Measurements from ENCODE around the gene KRTAP12-1.

KRTAP12-1 gene

GRCh38 chr21:44653656-44654575 lies 28.0 kb downstream of the KRTAP12-1 start:
- TF ChIP-seq RARB (CRISPR knock-in tag; IDR thresholded peaks at IDR 0.05) = no peak
- no peak for TF ChIP-seq ZFP30 (CRISPR knock-in tag; IDR thresholded peaks at IDR 0.05)
- TF ChIP-seq, protein P1, sequence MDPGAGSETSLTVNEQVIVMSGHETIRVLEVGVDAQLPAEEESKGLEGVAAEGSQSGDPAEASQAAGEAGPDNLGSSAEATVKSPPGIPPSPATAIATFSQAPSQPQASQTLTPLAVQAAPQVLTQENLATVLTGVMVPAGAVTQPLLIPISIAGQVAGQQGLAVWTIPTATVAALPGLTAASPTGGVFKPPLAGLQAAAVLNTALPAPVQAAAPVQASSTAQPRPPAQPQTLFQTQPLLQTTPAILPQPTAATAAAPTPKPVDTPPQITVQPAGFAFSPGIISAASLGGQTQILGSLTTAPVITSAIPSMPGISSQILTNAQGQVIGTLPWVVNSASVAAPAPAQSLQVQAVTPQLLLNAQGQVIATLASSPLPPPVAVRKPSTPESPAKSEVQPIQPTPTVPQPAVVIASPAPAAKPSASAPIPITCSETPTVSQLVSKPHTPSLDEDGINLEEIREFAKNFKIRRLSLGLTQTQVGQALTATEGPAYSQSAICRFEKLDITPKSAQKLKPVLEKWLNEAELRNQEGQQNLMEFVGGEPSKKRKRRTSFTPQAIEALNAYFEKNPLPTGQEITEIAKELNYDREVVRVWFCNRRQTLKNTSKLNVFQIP (CRISPR knock-in tag; IDR thresholded peaks at IDR 0.05; ENCODE audit: borderline replicate concordance, low read depth) = no peak
- TF ChIP-seq ZC3H10 (CRISPR knock-in tag; IDR thresholded peaks at IDR 0.05) = no peak
- no peak for TF ChIP-seq CSDC2 (CRISPR knock-in tag; IDR thresholded peaks at IDR 0.05)
- no peak for TF ChIP-seq ISL1 (CRISPR knock-in tag; IDR thresholded peaks at IDR 0.05)
- no peak for TF ChIP-seq TCF4 (CRISPR knock-in tag; IDR thresholded peaks at IDR 0.05; ENCODE audit: borderline replicate concordance)
- TF ChIP-seq GLIS3 (CRISPR knock-in tag; IDR thresholded peaks at IDR 0.05) = no peak
- no peak for TF ChIP-seq PATZ1 (CRISPR knock-in tag; IDR thresholded peaks at IDR 0.05; ENCODE audit: borderline replicate concordance)
- TF ChIP-seq ESRRG (CRISPR knock-in tag; IDR thresholded peaks at IDR 0.05) = no peak
- no peak for TF ChIP-seq BACH2 (CRISPR knock-in tag; IDR thresholded peaks at IDR 0.05; ENCODE audit: borderline replicate concordance)
- no peak for TF ChIP-seq SNAI2 (CRISPR knock-in tag; IDR thresholded peaks at IDR 0.05)
- no peak for TF ChIP-seq ZNF70 (CRISPR knock-in tag; IDR thresholded peaks at IDR 0.05)
- no peak for TF ChIP-seq CSRNP3 (CRISPR knock-in tag; IDR thresholded peaks at IDR 0.05)
- no peak for TF ChIP-seq TSHZ2 (CRISPR knock-in tag; IDR thresholded peaks at IDR 0.05)
- TF ChIP-seq OSR1 (CRISPR knock-in tag; IDR thresholded peaks at IDR 0.05) = no peak
- no peak for TF ChIP-seq TOX (CRISPR knock-in tag; IDR thresholded peaks at IDR 0.05; ENCODE audit: borderline replicate concordance)
- no peak for TF ChIP-seq ZFP3 (CRISPR knock-in tag; IDR thresholded peaks at IDR 0.05)
- no peak for TF ChIP-seq ZNF565 (CRISPR knock-in tag; conservative IDR thresholded peaks at IDR 0.05; ENCODE audit: low read depth)
- ATAC-seq = no peak

DNA sequence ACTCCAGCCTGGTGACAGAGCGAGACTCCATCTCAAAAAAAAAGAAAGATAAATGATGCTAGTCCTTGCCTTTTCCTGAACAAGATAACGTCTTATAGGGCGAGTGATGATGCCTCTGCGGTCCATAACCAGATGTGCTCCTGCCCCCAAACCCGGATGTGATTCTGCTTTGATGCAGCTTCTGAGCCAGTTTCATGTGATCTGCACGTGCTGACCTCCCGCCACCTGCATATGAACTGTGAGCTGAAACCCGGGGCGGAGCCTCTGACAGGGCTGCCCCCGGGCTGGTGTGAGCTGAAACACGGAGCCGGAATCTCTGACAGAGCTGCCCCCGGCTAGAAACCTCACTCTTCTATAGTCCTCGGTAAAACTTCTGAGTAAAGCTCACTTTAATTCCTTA lies 28.8 kb downstream of the KRTAP12-1 start:
- ATAC-seq = no peak

More for the DNA sequence above, 28.8 kb downstream of the KRTAP12-1 start:
- no peak for TF ChIP-seq PATZ1 (CRISPR knock-in tag; IDR thresholded peaks at IDR 0.05; ENCODE audit: borderline replicate concordance)

Measured in SK-N-SH treated with all-trans-retinoic acid at 6 μM for 48 hours (cell line).